Epithelial cell of proximal tubule (primary cell): ENCODE results near the gene CUTA. TPM values are rescaled to one million over a fixed set of nuclear protein-coding genes. Genes with fewer than 3 reads are reported as not detected.

Experiments
- DNase-seq: peaks from one replicate; pipeline ENCODE4 v3.0.0-alpha.2; 2011; ENCODE audit warnings: low read depth
- H3K4me3 ChIP-seq: 2 replicates; pipeline ENCODE4 v1.5.1; 2011; ENCODE audit warnings: low read depth, mild to moderate bottlenecking, low read length
- total RNA-seq: library from RNA; depleted of rRNA; stranded (reverse); fragments of >200 nt; gene quantifications from 2 replicates; pipeline ENCODE4 v1.2.3, GENCODE V29; 2015
- TF ChIP-seq, protein P1 (sequence below): conservative IDR thresholded peaks from 2 replicates; pipeline ENCODE4 v1.5.1; 2012; ENCODE audit warnings: low read depth, mild to moderate bottlenecking, low read length

CUTA gene
- total RNA-seq, 1 donor from 2014 or later, result 273 TPM

- TF ChIP-seq, protein P1, sequence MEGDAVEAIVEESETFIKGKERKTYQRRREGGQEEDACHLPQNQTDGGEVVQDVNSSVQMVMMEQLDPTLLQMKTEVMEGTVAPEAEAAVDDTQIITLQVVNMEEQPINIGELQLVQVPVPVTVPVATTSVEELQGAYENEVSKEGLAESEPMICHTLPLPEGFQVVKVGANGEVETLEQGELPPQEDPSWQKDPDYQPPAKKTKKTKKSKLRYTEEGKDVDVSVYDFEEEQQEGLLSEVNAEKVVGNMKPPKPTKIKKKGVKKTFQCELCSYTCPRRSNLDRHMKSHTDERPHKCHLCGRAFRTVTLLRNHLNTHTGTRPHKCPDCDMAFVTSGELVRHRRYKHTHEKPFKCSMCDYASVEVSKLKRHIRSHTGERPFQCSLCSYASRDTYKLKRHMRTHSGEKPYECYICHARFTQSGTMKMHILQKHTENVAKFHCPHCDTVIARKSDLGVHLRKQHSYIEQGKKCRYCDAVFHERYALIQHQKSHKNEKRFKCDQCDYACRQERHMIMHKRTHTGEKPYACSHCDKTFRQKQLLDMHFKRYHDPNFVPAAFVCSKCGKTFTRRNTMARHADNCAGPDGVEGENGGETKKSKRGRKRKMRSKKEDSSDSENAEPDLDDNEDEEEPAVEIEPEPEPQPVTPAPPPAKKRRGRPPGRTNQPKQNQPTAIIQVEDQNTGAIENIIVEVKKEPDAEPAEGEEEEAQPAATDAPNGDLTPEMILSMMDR, result no peak
- no peak overlapping the region for H3K4me3 ChIP-seq
- DNase-seq, result no peak
Observed at GRCh38 chr6:33428966-33429749, 11.3 kb upstream of the CUTA start.

DNA sequence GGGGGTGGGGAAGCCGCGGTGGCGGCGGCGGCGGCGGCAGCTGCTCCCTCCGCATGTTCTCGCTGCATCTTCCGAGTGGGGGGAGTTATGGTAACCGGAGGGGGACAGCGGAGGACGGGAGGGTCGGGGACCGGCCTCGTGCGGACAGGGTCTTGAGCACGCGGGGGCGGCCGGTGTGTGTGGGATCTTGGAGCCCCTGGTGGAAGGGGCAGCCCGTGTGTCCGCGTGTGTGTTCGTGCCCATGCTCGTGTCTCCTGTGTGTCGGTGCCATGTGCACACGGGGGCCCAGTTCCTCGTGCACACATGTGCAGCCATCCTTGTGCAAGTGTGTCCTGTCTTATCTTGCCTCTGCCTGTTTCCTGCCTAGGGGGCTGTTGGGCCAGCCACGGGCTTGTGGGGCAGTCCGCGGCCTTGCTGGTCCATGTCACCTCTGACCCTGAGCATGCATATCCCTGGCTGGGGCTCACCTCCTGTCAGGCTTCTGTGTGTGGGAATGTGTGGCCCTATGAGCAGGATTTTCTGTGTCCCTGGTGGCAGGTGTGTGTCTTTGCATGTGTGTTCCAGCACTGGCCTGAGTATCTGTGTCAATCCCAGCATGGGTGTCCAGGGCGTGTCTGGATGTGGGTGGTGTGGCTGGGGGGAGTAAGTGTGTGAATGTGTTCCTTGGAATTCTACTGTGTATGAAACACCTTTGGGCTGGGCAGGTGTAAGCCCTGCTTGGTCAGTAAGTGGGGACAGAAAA lies 10.5 kb upstream of the CUTA start:
- H3K4me3 ChIP-seq, result peak overlapping the region; percentile 85
- TF ChIP-seq, protein P1, result peak; percentile 49
- no peak for DNase-seq

GRCh38 chr6:33427585-33428223 lies 9.8 kb upstream of the CUTA start:
- H3K4me3 ChIP-seq, result peak overlapping the region; percentile 85
- no peak for DNase-seq
- TF ChIP-seq, protein P1, result no peak

DNA sequence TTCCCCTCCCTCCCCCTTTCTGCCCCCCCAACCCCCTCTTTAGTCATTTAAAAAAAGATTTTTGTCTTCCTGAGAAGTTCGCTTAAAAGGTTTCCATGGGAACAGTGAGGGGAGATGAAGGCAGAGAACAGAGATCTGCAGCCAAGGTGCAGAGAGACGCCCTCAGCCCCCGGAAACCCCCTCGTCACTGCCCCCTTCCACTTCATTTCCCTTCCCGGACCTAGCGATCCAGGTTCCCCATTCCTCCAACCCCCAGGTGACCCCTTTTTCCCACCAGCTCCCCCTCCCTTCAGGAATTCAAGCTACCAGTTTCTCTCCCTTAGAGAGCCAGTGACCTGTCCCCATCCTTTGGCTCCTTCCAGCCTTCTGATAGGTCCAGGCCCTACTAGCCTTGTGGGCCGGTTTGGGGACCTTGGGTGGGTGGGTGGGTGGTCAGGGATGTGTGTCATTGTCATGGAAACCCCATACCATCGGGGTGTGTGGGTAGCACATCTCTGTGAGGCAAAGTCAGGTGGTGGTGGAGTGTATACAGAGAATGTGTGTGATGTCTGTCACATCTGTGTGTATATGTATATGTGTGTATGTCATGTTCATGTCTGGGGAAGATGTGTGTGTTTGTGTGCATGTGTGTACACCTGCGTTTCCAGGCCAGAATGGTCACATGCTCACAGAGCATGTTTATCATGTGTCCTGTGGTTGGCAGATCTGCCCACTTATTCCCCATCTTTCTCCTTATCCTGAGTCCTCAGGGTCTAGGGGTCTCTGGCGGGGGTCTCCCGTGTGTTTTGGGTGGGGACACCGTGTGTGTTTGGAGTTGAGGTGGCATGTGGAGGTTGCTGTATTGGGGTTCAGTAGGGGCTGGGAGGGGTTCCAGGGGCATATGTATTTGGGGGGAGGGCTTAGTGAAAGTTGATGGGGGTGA lies 8.9 kb upstream of the CUTA start:
- peak overlapping the region; percentile 85 for H3K4me3 ChIP-seq
- no peak for DNase-seq
- TF ChIP-seq, protein P1, result no peak

GRCh38 chr6:33425668-33426577 lies 8.0 kb upstream of the CUTA start:
- DNase-seq, result no peak
- TF ChIP-seq, protein P1, result peak; percentile 61
- peak overlapping the region; percentile 85 for H3K4me3 ChIP-seq
